CD4-positive, alpha-beta T cell (primary cell): ENCODE data around the gene BRPF3. TPM values are rescaled to one million over a fixed set of nuclear protein-coding genes. Genes with fewer than 3 reads are reported as not detected.

Experiments used
- ATAC-seq: fragments of 200-7000 bp; cut with Tn5 transposase; one replicate; pipeline ENCODE4 v1.10.0; 2022; ENCODE audit warnings: mild to moderate bottlenecking; ENCODE audit not compliant: poor library complexity
- CTCF ChIA-PET: fragments of 350-600 bp; sonication (Branson Sonifier 250); formaldehyde crosslinking; loops from one replicate; lab custom pipeline; 2021; ENCODE audit warnings: antibody characterized with exemption, inconsistent platforms; lab: Charles Lee
- POLR2A ChIA-PET: fragments of 350-600 bp; sonication (Branson Sonifier 250); formaldehyde crosslinking; loops from one replicate; lab custom pipeline; 2021; ENCODE audit warnings: antibody characterized with exemption, inconsistent platforms; lab: Charles Lee
- DNase-seq, 14 experiments: peaks; one replicate each; pipeline ENCODE4 v3.0.0-alpha.2; 2013 to 2020; ENCODE audit warnings: mixed read lengths in 2 of 14
- H3K27ac ChIP-seq, 2 donors: one replicate each; pipeline versions ENCODE4 v1.5.1 to v1.7.0; 2013; ENCODE audit warnings: low read length in 2 of 2, low read depth in 1 of 2, mild to moderate bottlenecking in 1 of 2
- H3K27me3 ChIP-seq, 2 experiments: 1 replicate in 1 of 2; 2 replicates in 1 of 2; pipeline versions ENCODE4 v1.6.1 to v1.7.0; 2013; ENCODE audit warnings: low read length in 2 of 2, control low read depth in 1 of 2, mild to moderate bottlenecking in 1 of 2, moderate library complexity in 1 of 2; ENCODE audit not compliant: insufficient read depth in 2 of 2, control insufficient read depth in 1 of 2
- H3K36me3 ChIP-seq: one replicate; pipeline ENCODE4 v1.6.1; 2013; ENCODE audit warnings: low read length, control low read depth; ENCODE audit not compliant: insufficient read depth
- H3K4me1 ChIP-seq: one replicate; pipeline ENCODE4 v1.6.1; 2013; ENCODE audit warnings: low read length, control low read depth; ENCODE audit not compliant: insufficient read depth
- H3K4me3 ChIP-seq: one replicate; pipeline ENCODE4 v1.5.1; 2013; ENCODE audit warnings: mild to moderate bottlenecking, low read length, moderate library complexity
- H3K9me3 ChIP-seq, 2 experiments: 1 replicate in 1 of 2; 2 replicates in 1 of 2; pipeline versions ENCODE4 v1.6.1 to v1.7.0; 2013; ENCODE audit warnings: low read length in 2 of 2, mild to moderate bottlenecking in 2 of 2, control low read depth in 1 of 2, moderate library complexity in 1 of 2; ENCODE audit not compliant: control insufficient read depth in 1 of 2, insufficient read depth in 1 of 2
- H3K27ac Mint-ChIP-seq: one replicate; pipeline ENCODE4 v1.8.0; 2020; ENCODE audit warnings: mixed read lengths
- H3K27me3 Mint-ChIP-seq: one replicate; pipeline ENCODE4 v1.8.0; 2021; ENCODE audit warnings: mixed read lengths
- H3K36me3 Mint-ChIP-seq: one replicate; pipeline ENCODE4 v1.8.0; 2021; ENCODE audit warnings: low read depth, mixed read lengths
- H3K4me1 Mint-ChIP-seq: one replicate; pipeline ENCODE4 v1.8.0; 2021; ENCODE audit warnings: low read depth, mixed read lengths
- H3K4me3 Mint-ChIP-seq: one replicate; pipeline ENCODE4 v1.8.0; 2020; ENCODE audit warnings: mild to moderate bottlenecking, mixed read lengths
- H3K9me3 Mint-ChIP-seq: one replicate; pipeline ENCODE4 v1.8.0; 2020; ENCODE audit warnings: mixed read lengths
- CTCF ChIP-seq: fragments of 200-600 bp; IDR thresholded peaks from one replicate; pipeline ENCODE4 v1.8.0; 2022; ENCODE audit warnings: antibody characterized with exemption, mild to moderate bottlenecking
- intact Hi-C, 2 experiments: fragments of 100-400 bp; cut with DNase I in 1 of 2; cut with micrococcal nuclease in 1 of 2; formaldehyde crosslinking; loops; one replicate each; pipeline versions ENCODE4 v1.15.1 to v1.9.0; 2023 to 2025; cut with DNase I, micrococcal nuclease
- total RNA-seq, 174 experiments: library from RNA in 2 of 174; stranded (reverse) in 2 of 174; gene quantifications; one replicate each; pipeline ENCODE4 v1.2.3 and lab custom pipeline; 2021 to 2026

Gene BRPF3
- total RNA-seq, 2 experiments from 2014 or later: 39.0 to 41.6 TPM

GRCh38 chr6:36227379-36228228, 31.1 kb downstream of the BRPF3 start:
- H3K36me3 ChIP-seq: peaks cover 82% of the 10 kb centered on the region
- no peaks in the 10 kb centered on the region for H3K4me1 ChIP-seq
- H3K27me3 ChIP-seq: no peaks in the 10 kb centered on the region
- Mint-ChIP-seq H3K4me1 (peaks cover 5% of the 10 kb centered on the region), H3K36me3 (peaks cover 95% of the 10 kb centered on the region), H3K9me3 (no peaks in the 10 kb centered on the region), H3K27me3 (no peaks in the 10 kb centered on the region), H3K27ac (no peak overlapping the region), H3K4me3 (no peak overlapping the region)
- no peaks in the 10 kb centered on the region for H3K9me3 ChIP-seq
- no peak for TF ChIP-seq CTCF
- H3K4me3 ChIP-seq: no peak overlapping the region
- ATAC-seq (no peak), DNase-seq (no peak)
- ChIA-PET CTCF (interaction anchor here (1.3 kb wide), 1 partner anchor 75 kb away, joined by 4 read pairs; no protein-coding TSS in a partner anchor), POLR2A (interaction anchor here (0.5 to 0.6 kb wide), 2 partner anchors 100 to 313 kb away, joined by 3 read pairs; no protein-coding TSS in a partner anchor)
- no peak overlapping the region for H3K27ac ChIP-seq
- intact Hi-C loops: no loop called here

GRCh38 chr6:36229223-36229622, 32.7 kb downstream of the BRPF3 start:
- no peaks in the 10 kb centered on the region for H3K9me3 ChIP-seq
- H3K27ac ChIP-seq: no peak overlapping the region
- ChIA-PET CTCF (interaction anchor here (1.5 kb wide), 1 partner anchor 73 kb away, joined by 4 read pairs; no protein-coding TSS in a partner anchor), POLR2A (interaction anchor here (1.0 kb wide), 1 partner anchor 98 kb away, joined by 4 read pairs; no protein-coding TSS in a partner anchor)
- H3K36me3 Mint-ChIP-seq: peaks cover 87% of the 10 kb centered on the region
- H3K4me1 ChIP-seq: no peaks in the 10 kb centered on the region
- H3K4me3 ChIP-seq: no peak overlapping the region
- TF ChIP-seq CTCF: no peak
- H3K27me3 ChIP-seq: no peaks in the 10 kb centered on the region
- no peak overlapping the region for H3K27ac Mint-ChIP-seq
- no peak for ATAC-seq
- H3K4me1 Mint-ChIP-seq: no peaks in the 10 kb centered on the region
- H3K36me3 ChIP-seq: peaks cover 78% of the 10 kb centered on the region
- no peak overlapping the region for H3K4me3 Mint-ChIP-seq
- intact Hi-C loops: no loop called here
- no peaks in the 10 kb centered on the region for H3K27me3 Mint-ChIP-seq
- no peaks in the 10 kb centered on the region for H3K9me3 Mint-ChIP-seq
- DNase-seq: no peak

GRCh38 chr6:36230371-36230770, 33.8 kb downstream of the BRPF3 start:
- intact Hi-C loops: no loop called here
- H3K27ac ChIP-seq: no peak overlapping the region
- no peak overlapping the region for H3K4me3 ChIP-seq
- H3K9me3 ChIP-seq: no peaks in the 10 kb centered on the region
- Mint-ChIP-seq H3K27ac (peak overlapping the region; percentile 10), H3K27me3 (no peaks in the 10 kb centered on the region), H3K9me3 (no peaks in the 10 kb centered on the region), H3K36me3 (peaks cover 77% of the 10 kb centered on the region), H3K4me1 (peaks cover 5% of the 10 kb centered on the region), H3K4me3 (no peak overlapping the region)
- H3K4me1 ChIP-seq: no peaks in the 10 kb centered on the region
- peaks cover 68% of the 10 kb centered on the region for H3K36me3 ChIP-seq
- no peak for TF ChIP-seq CTCF
- DNase-seq (no peak), ATAC-seq (no peak)
- CTCF ChIA-PET: interaction anchor here (1.5 kb wide), 1 partner anchor 72 kb away, joined by 4 read pairs; no protein-coding TSS in a partner anchor
- H3K27me3 ChIP-seq: no peaks in the 10 kb centered on the region
- POLR2A ChIA-PET: interaction anchor here (1.0 kb wide), 1 partner anchor 99 kb away, joined by 4 read pairs; no protein-coding TSS in a partner anchor
